GM18858 (cell line): ENCODE data around the gene TRPV6.

Source experiments
- ATAC-seq: cut with Tn5 transposase; IDR thresholded peaks from one replicate; pipeline ENCODE4 v1.9.1; 2021; ENCODE audit not compliant: unreplicated experiment

Gene TRPV6

GRCh38 chr7:142885311-142886230, at the start of gene TRPV6:
TSS of gene TRPV6 (minus strand) at chr7:142885745.
- ATAC-seq: no peak

- ATAC-seq: no peak
Observed at GRCh38 chr7:142934056-142934455, 48.5 kb upstream of the TRPV6 start.

GRCh38 chr7:142933624-142934023, 48.1 kb upstream of the TRPV6 start, which contains the start of gene TRPV5:
TSS of gene TRPV5 (minus strand) at chr7:142933746. CDS start at chr7:142933459, 287 bp downstream.
- no peak for ATAC-seq

GRCh38 chr7:142933092-142933475, 47.5 kb upstream of the TRPV6 start:
- no peak for ATAC-seq

- ATAC-seq: no peak
Observed at GRCh38 chr7:142932386-142933091, 47.0 kb upstream of the TRPV6 start.

- no peak for ATAC-seq
Observed at GRCh38 chr7:142930126-142930730, 44.7 kb upstream of the TRPV6 start.

- no peak for ATAC-seq
Observed at GRCh38 chr7:142927949-142928348, 42.4 kb upstream of the TRPV6 start.

GRCh38 chr7:142927085-142927745, 41.7 kb upstream of the TRPV6 start:
- ATAC-seq: no peak

GRCh38 chr7:142925413-142925812, 39.9 kb upstream of the TRPV6 start:
- ATAC-seq: no peak

GRCh38 chr7:142923391-142923790, 37.8 kb upstream of the TRPV6 start:
- no peak for ATAC-seq

GRCh38 chr7:142919656-142920055, 34.1 kb upstream of the TRPV6 start:
- no peak for ATAC-seq

GRCh38 chr7:142918901-142919300, 33.4 kb upstream of the TRPV6 start:
- ATAC-seq: no peak

- no peak for ATAC-seq
Observed at GRCh38 chr7:142917447-142917846, 31.9 kb upstream of the TRPV6 start.

- no peak for ATAC-seq
Observed at GRCh38 chr7:142916508-142916907, 31.0 kb upstream of the TRPV6 start.

GRCh38 chr7:142915315-142915714, 29.8 kb upstream of the TRPV6 start:
- no peak for ATAC-seq

- ATAC-seq: no peak
Observed at GRCh38 chr7:142914121-142914520, 28.6 kb upstream of the TRPV6 start.

- no peak for ATAC-seq
Observed at GRCh38 chr7:142913566-142913965, 28.0 kb upstream of the TRPV6 start.

- ATAC-seq: no peak
Observed at GRCh38 chr7:142913051-142913450, 27.5 kb upstream of the TRPV6 start.

GRCh38 chr7:142910481-142910880, 24.9 kb upstream of the TRPV6 start:
- ATAC-seq: no peak

- ATAC-seq: no peak
Observed at GRCh38 chr7:142910031-142910433, 24.5 kb upstream of the TRPV6 start.
